ENCODE data around the gene MAP3K8. TPM values are rescaled to one million over a fixed set of nuclear protein-coding genes. Genes with fewer than 3 reads are reported as not detected.

The MAP3K8 gene
- polyA plus RNA-seq, 4 donors = 6.1 to 11.6 (median 6.9) TPM

DNA sequence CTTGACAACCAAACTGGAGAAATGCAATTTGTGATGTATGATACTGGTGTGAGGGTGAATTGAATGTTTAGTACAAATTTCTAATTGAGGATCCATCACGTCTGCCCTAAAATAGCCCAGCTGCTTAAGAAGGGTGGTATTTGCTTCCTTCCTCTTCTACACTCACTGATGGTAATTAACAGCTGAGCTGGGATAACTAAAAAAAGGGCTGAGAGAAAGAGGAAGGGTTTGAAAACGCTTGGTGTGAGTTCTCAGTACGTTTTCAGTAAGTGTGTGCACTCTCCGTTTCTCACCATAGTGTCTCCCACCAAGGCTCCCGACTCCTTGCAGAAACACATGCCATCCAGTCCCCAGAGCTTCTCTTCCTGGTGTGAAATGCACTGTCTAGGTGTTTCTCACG, 54.3 kb downstream of the MAP3K8 start:
- no peak for DNase-seq (ENCODE audit: low read depth in 4 of 4, low spot score in 2 of 4)

DNA sequence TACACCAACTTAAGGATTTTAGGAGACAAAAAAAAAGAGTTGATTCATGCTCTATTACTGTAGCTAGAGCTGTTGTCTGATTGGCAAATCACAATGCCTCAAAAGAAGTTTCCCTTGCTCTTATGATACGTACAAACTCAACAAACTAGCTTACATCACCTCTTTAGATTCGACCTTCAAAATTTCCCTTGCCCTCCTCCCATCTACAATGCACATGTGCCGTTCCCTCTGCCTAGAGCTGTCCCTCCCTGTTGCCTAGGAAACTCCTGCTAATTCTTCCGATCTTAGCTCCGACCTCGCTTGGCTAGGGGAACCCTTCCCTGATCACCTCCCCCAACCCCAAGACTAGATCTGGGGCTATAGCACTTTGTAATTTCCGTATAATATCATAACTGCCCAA, 55.4 kb downstream of the MAP3K8 start:
- no peak for DNase-seq (ENCODE audit: low read depth in 4 of 4, low spot score in 2 of 4)

GRCh38 chr10:30490289-30491000, 56.5 kb downstream of the MAP3K8 start:
- no peak for DNase-seq (ENCODE audit: low read depth in 4 of 4, low spot score in 2 of 4)

DNA sequence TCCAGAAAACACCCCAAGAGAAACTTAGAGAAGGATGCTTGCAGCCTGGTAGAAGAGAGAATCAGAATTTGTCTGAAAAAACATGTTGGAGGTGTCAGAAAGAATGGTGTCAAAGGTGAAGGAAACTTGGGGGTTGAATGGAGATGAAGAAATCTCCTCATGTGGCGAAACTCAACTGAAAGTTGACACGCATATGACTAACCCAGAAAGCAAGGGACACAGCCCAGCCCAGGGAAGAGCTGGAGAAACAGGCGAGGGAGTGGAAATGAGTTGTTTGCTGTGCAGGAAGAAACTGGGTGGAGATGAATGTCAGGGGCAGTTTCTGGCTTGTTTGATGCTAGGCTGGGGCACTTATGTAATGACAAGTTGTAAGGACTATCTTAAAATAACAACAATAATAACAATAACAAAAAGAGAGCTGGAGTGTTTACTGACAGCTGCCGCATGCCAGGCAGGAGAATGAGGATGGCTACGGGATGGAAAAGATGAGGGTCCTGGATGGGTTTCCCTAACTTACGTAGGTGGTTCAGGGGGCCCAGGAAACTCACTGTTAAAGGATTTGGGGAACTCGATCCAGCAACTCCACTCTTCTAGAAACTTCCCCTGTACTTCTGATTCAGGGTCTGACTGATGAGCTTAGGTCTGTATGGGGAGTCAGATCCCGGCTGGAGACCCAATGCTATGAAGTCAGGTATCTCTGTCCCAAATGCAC, 57.4 kb downstream of the MAP3K8 start:
- DNase-seq (ENCODE audit: low read depth in 4 of 4, low spot score in 2 of 4) = no peak

DNA sequence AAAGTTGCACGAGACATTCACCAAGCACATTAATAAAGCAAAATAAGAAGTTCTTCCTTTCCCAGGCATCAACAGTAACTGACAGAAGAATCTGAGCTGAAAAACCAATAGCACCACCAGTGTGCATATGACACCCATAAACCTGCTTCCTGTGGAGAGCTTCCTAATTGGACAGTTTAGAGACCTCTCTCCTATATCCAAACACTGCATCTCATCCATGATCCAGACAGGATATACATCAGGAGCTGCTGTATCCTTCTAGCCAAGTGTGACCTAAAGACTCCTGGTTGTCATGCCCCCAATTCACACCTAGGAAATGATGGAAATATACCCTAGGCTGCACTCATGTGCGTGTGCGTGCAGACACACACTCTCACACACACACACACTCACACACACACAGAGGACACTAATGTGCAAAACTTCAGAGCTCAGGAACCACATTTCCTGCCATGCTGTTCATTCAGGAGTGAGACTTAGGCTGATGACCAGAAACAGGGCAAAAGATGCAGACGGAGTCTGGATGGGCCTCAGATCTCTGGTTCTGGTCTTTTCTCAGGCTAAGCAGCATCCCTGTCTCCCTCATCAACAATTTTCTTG, 58.0 kb downstream of the MAP3K8 start:
- DNase-seq (ENCODE audit: low read depth in 4 of 4, low spot score in 2 of 4) = no peak

DNA sequence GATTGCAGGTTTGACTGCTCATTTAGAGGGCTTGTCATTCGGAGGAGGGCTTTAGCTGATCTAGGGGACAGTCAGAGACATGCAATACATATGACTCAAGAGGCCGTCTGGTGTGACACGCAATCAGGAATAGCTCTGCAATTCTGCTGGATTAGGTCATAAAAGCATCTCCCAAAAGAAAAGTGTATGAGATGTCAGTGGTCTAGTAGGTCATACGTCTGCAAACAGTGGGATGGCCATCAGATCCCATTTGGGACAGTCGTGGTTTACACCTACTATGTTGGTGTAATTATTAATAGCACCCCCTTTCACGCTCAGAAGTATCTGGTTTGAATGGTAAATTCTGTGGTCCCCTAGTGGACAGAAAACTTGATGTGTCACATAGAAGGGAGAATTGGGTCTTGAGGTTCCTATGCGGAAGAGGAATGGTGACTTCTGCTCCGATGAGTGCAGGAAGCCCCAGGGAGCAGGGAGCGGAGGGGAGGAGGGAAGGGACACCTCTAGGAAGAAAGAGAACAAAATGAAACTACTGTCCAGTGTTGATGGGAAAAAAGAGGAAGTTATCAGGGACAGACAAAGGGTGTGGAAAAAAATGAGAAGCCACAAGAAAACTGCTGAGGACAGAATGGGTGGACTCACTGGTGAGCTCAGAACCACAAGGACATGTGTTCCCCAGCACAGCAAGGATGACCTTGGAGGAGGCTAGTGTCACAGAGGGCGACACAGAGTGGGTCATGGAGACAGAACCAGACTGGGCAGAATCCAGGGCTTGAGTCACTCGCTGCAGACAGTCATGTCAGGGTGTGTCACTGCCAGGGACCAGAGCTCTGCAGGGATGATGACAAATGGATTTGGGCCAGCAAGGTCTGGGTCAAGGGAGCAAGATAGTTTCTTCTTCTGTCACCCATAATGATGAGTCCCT, 59.9 kb downstream of the MAP3K8 start:
- DNase-seq (ENCODE audit: low read depth in 4 of 4, low spot score in 2 of 4) = no peak

DNA sequence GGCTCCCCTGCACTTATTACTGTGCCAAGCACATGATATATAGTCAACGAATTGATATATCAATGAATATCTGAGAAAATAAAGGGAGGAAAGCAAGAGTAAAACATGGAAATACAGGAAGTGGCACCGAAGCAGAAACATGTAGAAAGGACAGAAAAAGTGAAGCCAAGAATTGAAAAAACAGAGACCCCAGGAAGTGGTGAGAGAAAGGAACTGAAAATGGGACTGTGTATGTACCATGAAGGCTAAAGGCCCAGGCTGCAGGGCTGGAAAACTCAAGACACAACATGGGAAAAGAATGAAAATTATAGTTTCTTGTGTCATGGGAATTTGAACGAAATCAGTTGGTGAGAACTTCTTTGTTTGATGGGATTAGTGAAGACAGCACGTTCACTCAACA, 60.6 kb downstream of the MAP3K8 start:
- no peak for DNase-seq (ENCODE audit: low read depth in 4 of 4, low spot score in 2 of 4)

- DNase-seq (ENCODE audit: low read depth in 4 of 4, low spot score in 2 of 4) = no peak
These were observed 61.7 kb downstream of the MAP3K8 start for GRCh38 chr10:30495687-30496086.

DNA sequence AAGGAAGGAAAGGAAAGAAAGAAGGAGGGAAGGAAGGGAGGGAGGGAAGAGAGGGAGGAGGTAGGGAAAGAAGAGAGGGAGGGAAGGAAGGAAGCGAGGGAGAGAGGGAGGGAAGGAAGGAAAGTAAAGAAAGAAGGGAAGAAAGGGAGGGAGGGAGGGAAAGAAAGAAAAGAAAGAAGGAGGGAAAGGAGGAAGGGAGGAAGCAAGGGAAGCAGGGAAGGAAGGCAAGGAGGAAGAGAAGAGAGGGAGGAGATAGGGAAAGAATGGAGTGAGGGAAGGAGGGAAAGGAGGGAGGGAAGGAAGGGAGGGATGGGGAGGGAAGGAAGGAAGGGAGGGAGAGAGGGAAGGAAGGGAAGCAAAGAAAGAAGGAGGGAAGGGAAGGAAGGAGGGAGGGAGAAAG, 65.8 kb downstream of the MAP3K8 start:
- DNase-seq (ENCODE audit: low read depth in 4 of 4, low spot score in 2 of 4) = no peak

- no peak for DNase-seq (ENCODE audit: low read depth in 4 of 4, low spot score in 2 of 4)
These were observed 66.5 kb downstream of the MAP3K8 start for GRCh38 chr10:30500534-30500933.

DNA sequence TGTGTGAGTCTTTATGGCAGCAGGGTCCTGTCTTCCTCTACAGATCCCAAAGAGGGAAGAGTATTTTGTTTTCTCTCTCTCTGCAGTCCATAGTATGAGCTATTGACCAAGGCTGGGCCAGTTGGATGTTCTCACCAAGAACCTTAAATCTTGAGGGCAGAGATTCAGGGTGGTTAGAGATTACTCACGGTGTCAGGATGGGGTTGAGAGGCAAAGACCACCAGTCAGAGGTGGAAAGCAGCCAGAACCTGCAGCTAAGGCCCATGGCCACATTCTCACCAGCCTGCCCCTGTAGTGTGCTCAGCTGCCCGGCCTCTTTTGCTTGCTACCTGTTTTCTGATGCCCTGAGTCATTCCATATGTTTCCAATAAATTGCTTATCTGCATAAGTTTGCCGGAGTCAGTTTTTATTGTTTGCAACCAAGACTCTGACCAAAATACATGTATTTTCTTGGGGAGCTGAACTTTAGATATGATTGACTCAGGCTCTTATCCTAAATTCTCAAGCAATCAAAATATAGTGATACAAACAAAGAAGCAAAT, 67.0 kb downstream of the MAP3K8 start:
- no peak for DNase-seq (ENCODE audit: low read depth in 4 of 4, low spot score in 2 of 4)

- no peak for DNase-seq (ENCODE audit: low read depth in 4 of 4, low spot score in 2 of 4)
These were observed 68.5 kb downstream of the MAP3K8 start for GRCh38 chr10:30502266-30503060.

GRCh38 chr10:30503700-30504266, 69.8 kb downstream of the MAP3K8 start:
- DNase-seq (ENCODE audit: low read depth in 4 of 4, low spot score in 2 of 4) = no peak

DNA sequence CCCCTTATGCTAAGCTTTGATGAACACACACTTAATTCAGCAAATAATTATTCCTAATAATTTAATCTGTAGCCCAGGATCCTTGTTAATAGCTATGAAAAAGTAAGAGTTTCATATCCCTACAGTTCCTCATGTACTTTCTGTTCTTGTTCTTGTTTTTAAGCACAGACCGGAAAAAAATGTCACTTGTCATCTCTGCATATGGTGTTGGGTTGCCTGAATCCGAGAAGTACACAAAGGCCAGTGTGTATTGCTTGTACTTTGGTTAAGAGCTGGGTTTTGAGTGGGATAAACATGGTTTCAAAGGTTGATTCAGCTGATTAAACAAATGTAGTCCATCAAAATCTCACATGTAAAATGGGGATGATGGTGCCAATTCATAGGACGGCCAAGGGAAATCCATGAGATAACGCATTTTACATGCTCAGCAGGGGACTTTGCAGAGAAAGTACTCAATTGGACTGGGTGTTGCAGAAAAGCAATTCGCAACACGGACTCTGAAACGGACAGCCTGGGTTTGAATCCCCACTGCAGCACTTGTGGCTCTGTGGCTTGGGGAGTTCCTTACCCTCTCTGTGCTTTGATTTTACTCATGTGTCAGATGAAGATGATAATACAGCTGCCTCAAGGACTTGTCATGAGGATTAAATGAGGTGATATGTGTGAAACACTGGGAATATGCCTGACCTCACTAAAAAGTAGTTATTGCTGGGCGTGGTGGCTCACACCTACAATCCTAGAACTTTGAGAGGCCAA, 71.7 kb downstream of the MAP3K8 start:
- DNase-seq (ENCODE audit: low read depth in 4 of 4, low spot score in 2 of 4) = no peak

- DNase-seq (ENCODE audit: low read depth in 4 of 4, low spot score in 2 of 4) = no peak
These were observed 75.5 kb downstream of the MAP3K8 start for GRCh38 chr10:30509508-30509907.

- no peak for DNase-seq (ENCODE audit: low read depth in 4 of 4, low spot score in 2 of 4)
These were observed 76.4 kb downstream of the MAP3K8 start for GRCh38 chr10:30510184-30510931.

DNA sequence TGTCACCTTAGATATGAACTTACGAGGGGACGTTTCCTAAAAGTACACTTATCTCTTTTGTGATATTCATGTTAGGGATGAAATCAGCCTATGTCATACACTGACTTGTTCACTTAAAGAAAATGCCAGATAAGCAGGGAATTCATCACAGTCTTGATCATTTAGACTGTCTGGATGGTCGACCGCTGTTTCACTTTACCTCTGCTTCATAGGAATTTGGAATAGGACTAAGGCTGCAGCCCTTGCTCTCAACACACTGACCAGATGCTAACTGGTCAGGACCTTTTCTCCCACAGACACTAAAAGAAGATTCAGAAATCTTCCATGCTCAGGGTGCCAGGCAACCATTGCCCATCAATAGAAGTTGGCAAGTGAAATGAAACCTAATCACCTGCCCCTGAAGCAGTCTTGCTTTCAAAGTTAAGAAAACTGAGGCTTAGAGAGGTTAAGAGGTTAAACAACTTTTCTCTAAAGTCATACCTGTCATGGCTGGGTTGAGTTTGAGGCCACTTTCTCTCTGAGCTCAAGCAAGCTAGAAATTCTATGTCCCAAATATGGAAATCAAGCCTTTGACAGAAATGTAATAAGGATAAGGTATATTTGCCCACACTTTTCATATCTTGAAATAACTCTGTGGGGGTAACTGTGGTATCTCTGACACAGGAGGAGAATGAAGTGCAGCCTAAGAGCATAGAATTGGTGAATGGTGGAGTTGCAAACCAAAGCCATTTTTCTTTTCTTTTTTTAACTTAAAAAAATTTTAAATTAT, 77.1 kb downstream of the MAP3K8 start:
- no peak for DNase-seq (ENCODE audit: low read depth in 4 of 4, low spot score in 2 of 4)
